Neural progenitor cell (in vitro differentiated cells): ENCODE data around the gene PACSIN2. TPM values are rescaled to one million over a fixed set of nuclear protein-coding genes. Genes with fewer than 3 reads are reported as not detected.

Experiments used
- DNase-seq: peaks from one replicate; pipeline ENCODE4 v3.0.0-alpha.2; 2016; ENCODE audit warnings: low spot score
- H2AFZ ChIP-seq: fragments of 200-600 bp; sonication (generic); replicated peaks from 2 replicates; pipeline ENCODE4 v1.6.1; 2016; ENCODE audit warnings: antibody characterized with exemption
- H3F3A ChIP-seq: fragments of 200-600 bp; sonication (generic); 2 replicates; pipeline ENCODE4 v1.6.1; 2016; ENCODE audit warnings: antibody characterized with exemption, low read depth
- H3K27ac ChIP-seq: fragments of 200-600 bp; sonication (generic); 2 replicates; pipeline ENCODE4 v1.5.1; 2016; ENCODE audit warnings: mild to moderate bottlenecking
- H3K27me3 ChIP-seq: fragments of 200-600 bp; sonication (generic); 2 replicates; pipeline ENCODE4 v1.6.1; 2016; ENCODE audit warnings: mild to moderate bottlenecking, moderate library complexity
- H3K36me3 ChIP-seq: fragments of 200-600 bp; sonication (generic); 2 replicates; pipeline ENCODE4 v1.5.1; 2016
- H3K4me1 ChIP-seq: fragments of 200-600 bp; sonication (generic); 2 replicates; pipeline ENCODE4 v1.6.1; 2016; ENCODE audit warnings: mixed run types
- H3K4me2 ChIP-seq: fragments of 200-600 bp; sonication (generic); 2 replicates; pipeline ENCODE4 v1.6.1; 2016
- H3K4me3 ChIP-seq: fragments of 200-600 bp; sonication (generic); 2 replicates; pipeline ENCODE4 v1.5.1; 2016
- H3K79me2 ChIP-seq: fragments of 200-600 bp; sonication (generic); 2 replicates; pipeline ENCODE4 v1.6.1; 2016; ENCODE audit warnings: low read depth
- H3K9ac ChIP-seq: fragments of 200-600 bp; sonication (generic); 2 replicates; pipeline ENCODE4 v1.6.1; 2016
- H3K9me3 ChIP-seq: fragments of 200-600 bp; sonication (generic); 2 replicates; pipeline ENCODE4 v1.5.1; 2016; ENCODE audit warnings: low read depth
- H4K20me1 ChIP-seq: fragments of 200-600 bp; sonication (generic); 2 replicates; pipeline ENCODE4 v1.6.1; 2016; ENCODE audit warnings: low read depth
- H3K27ac Mint-ChIP-seq: 3 replicates; pipeline ENCODE4 v1.8.0; 2021; ENCODE audit warnings: mixed read lengths
- H3K27me3 Mint-ChIP-seq: 2 replicates; pipeline ENCODE4 v1.8.0; 2022; ENCODE audit warnings: low read depth, mild to moderate bottlenecking, inconsistent platforms, moderate library complexity, mixed read lengths; ENCODE audit not compliant: insufficient read depth
- H3K36me3 Mint-ChIP-seq: 3 replicates; pipeline ENCODE4 v1.8.0; 2021; ENCODE audit warnings: mixed read lengths
- H3K4me1 Mint-ChIP-seq: 3 replicates; pipeline ENCODE4 v1.8.0; 2021; ENCODE audit warnings: mixed read lengths
- H3K4me3 Mint-ChIP-seq: 3 replicates; pipeline ENCODE4 v1.8.0; 2021; ENCODE audit warnings: mild to moderate bottlenecking, moderate library complexity, mixed read lengths
- H3K9me3 Mint-ChIP-seq: 3 replicates; pipeline ENCODE4 v1.8.0; 2020; ENCODE audit warnings: mixed read lengths
- EZH2 ChIP-seq: fragments of 200-600 bp; sonication (generic); IDR thresholded peaks from 2 replicates; pipeline ENCODE4 v1.6.1; 2017; ENCODE audit warnings: antibody characterized with exemption, mild to moderate bottlenecking, moderate library complexity
- EZH2phosphoT487 ChIP-seq: fragments of 200-600 bp; sonication (generic); IDR thresholded peaks from 2 replicates; pipeline ENCODE4 v1.6.1; 2017; ENCODE audit warnings: antibody characterized with exemption
- total RNA-seq: library from RNA; depleted of rRNA; stranded (reverse); fragments of >200 nt; gene quantifications from 2 replicates; pipeline ENCODE4 v1.2.3, GENCODE V29; 2015; ENCODE audit warnings: low replicate concordance
- TF ChIP-seq, protein P1 (sequence below): fragments of 200-600 bp; sonication (generic); IDR thresholded peaks from 2 replicates; pipeline ENCODE4 v1.5.1; 2017; ENCODE audit warnings: antibody characterized with exemption, mild to moderate bottlenecking

The PACSIN2 gene
- total RNA-seq, 1 donor from 2014 or later, result 38.1 TPM

DNA sequence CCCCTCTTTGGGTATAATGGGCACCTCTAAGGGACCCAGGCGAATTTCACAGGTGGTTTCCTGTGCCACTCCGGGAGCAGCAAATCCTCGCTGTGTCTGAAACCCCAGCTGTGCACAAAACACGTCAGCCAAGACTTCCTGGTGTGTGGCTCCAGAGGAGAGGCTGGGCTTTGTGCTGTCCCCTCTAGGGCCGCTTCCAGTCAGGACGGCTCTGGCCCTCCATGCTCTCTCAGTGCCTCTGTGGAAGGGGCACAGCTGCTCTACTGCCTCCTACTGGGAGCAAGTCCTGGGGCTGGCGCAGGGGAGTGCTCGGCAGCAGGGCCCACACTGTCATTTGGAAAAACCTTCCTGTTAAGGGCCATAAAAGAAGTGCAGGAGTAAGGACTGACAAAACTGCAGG lies 134.1 kb downstream of the PACSIN2 start:
- H3K4me1 Mint-ChIP-seq, result peaks cover 4% of the 10 kb centered on the region
- Histone ChIP-seq H3K4me2 (no peak overlapping the region), H3K4me1 (no peaks in the 10 kb centered on the region), H3K27ac (no peak overlapping the region), H2AFZ (no peak overlapping the region), H3K9ac (no peak overlapping the region), H4K20me1 (peaks cover 8% of the 10 kb centered on the region), H3K36me3 (no peaks in the 10 kb centered on the region), H3K79me2 (no peaks in the 10 kb centered on the region), H3K27me3 (no peaks in the 10 kb centered on the region), H3K4me3 (no peak overlapping the region), H3K9me3 (no peaks in the 10 kb centered on the region), H3F3A (no peaks in the 10 kb centered on the region)
- DNase-seq, result no peak
- no peak overlapping the region for H3K27ac Mint-ChIP-seq
- peaks cover 12% of the 10 kb centered on the region for H3K36me3 Mint-ChIP-seq
- no peak overlapping the region for H3K4me3 Mint-ChIP-seq
- no peaks in the 10 kb centered on the region for H3K27me3 Mint-ChIP-seq
- no peaks in the 10 kb centered on the region for H3K9me3 Mint-ChIP-seq
- TF ChIP-seq EZH2phosphoT487 (no peak), EZH2 (no peak)
- TF ChIP-seq, protein P1, sequence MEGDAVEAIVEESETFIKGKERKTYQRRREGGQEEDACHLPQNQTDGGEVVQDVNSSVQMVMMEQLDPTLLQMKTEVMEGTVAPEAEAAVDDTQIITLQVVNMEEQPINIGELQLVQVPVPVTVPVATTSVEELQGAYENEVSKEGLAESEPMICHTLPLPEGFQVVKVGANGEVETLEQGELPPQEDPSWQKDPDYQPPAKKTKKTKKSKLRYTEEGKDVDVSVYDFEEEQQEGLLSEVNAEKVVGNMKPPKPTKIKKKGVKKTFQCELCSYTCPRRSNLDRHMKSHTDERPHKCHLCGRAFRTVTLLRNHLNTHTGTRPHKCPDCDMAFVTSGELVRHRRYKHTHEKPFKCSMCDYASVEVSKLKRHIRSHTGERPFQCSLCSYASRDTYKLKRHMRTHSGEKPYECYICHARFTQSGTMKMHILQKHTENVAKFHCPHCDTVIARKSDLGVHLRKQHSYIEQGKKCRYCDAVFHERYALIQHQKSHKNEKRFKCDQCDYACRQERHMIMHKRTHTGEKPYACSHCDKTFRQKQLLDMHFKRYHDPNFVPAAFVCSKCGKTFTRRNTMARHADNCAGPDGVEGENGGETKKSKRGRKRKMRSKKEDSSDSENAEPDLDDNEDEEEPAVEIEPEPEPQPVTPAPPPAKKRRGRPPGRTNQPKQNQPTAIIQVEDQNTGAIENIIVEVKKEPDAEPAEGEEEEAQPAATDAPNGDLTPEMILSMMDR, result peak; percentile 30

DNA sequence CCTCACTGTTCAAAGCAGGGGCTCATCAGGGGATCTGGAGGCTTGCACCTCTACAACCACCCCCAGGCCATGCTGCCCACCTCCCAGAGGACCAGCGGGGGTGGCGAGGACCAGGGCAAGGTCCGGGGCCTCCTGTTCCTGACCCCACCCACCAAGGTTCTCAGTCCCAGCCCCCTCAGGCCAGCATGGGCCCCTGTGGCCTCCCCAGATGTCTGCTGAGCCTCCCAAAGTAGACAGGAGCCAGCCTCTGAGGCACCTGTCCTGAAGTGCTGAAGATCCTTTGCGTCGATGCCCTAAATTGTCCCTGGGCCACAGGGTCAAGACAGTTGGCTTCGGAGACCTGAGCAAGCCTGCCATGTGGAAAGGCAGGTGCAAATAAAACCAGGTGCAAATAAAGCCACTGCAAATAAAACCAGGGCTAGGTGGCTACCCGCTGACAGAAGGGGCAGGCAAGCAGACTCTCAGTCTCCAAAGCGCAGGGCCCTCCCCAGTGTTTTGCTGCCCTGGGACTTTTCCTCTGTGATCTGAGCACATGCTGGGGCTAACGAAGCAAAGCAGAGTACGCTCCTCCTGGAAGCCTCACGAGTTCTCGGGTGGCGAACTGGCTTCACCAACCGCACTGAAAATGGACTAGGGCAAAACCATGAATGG lies 135.5 kb downstream of the PACSIN2 start:
- no peaks in the 10 kb centered on the region for H3K27me3 ChIP-seq
- H3K4me1 ChIP-seq, result no peaks in the 10 kb centered on the region
- peaks cover 8% of the 10 kb centered on the region for H4K20me1 ChIP-seq
- no peak overlapping the region for H3K4me3 Mint-ChIP-seq
- no peaks in the 10 kb centered on the region for H3K9me3 Mint-ChIP-seq
- no peaks in the 10 kb centered on the region for H3K9me3 ChIP-seq
- H3K27ac ChIP-seq, result no peak overlapping the region
- TF ChIP-seq EZH2, result no peak
- no peak for TF ChIP-seq EZH2phosphoT487
- TF ChIP-seq, protein P1, result no peak
- no peaks in the 10 kb centered on the region for H3K36me3 ChIP-seq
- H3F3A ChIP-seq, result no peaks in the 10 kb centered on the region
- H3K4me3 ChIP-seq, result no peak overlapping the region
- DNase-seq, result no peak
- no peak overlapping the region for H3K27ac Mint-ChIP-seq
- H3K4me2 ChIP-seq, result no peak overlapping the region
- H3K4me1 Mint-ChIP-seq, result peaks cover 4% of the 10 kb centered on the region
- H3K36me3 Mint-ChIP-seq, result peaks cover 12% of the 10 kb centered on the region
- H3K79me2 ChIP-seq, result no peaks in the 10 kb centered on the region
- no peaks in the 10 kb centered on the region for H3K27me3 Mint-ChIP-seq
- H2AFZ ChIP-seq, result no peak overlapping the region
- no peak overlapping the region for H3K9ac ChIP-seq

DNA sequence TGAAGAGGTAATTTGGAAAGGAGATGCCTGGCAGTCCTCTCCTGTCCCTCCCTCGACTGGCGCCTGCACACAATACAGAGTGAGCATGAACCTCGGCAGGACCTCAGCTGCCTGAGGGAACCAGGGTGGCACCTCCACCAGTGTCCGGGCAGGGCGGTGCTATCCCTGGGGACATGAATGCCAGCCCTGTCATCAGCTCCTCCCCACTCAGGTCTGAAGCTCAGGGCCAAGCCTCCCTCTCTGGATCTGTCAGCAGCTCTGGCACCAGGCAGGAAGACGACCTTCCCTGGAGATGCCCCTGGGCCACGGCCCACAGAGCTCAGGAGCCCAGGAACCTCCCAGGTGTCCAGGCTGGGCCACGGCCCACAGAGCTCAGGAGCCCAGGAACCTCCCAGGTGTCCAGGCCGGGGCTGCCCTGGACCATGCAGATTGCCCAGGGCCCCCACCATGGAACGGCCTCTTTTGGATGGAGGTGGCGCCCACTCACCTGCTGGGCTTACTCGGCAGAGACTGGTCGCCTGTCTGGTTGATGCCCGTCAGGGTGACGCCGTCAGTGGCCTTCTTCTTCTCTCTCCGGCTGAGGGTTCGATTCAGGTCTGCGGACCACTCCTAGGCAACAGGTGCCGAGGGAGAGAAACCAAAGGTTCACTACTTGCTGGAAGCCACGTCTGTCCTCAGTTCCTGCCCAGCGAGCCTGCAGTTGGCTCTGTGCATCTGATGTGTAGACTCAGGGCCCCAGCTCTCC lies 136.2 kb downstream of the PACSIN2 start:
- no peak overlapping the region for H3K4me3 Mint-ChIP-seq
- Histone ChIP-seq H3K4me1 (no peaks in the 10 kb centered on the region), H3K79me2 (no peaks in the 10 kb centered on the region), H3K9me3 (no peaks in the 10 kb centered on the region), H3K9ac (no peak overlapping the region), H3K27ac (no peak overlapping the region), H2AFZ (no peak overlapping the region), H3K4me2 (no peak overlapping the region), H3K36me3 (no peaks in the 10 kb centered on the region), H3K27me3 (no peaks in the 10 kb centered on the region), H3F3A (no peaks in the 10 kb centered on the region), H3K4me3 (no peak overlapping the region), H4K20me1 (peaks cover 8% of the 10 kb centered on the region)
- no peaks in the 10 kb centered on the region for H3K27me3 Mint-ChIP-seq
- TF ChIP-seq, protein P1, result no peak
- TF ChIP-seq EZH2 (no peak), EZH2phosphoT487 (no peak)
- peaks cover 12% of the 10 kb centered on the region for H3K36me3 Mint-ChIP-seq
- no peak overlapping the region for H3K27ac Mint-ChIP-seq
- no peaks in the 10 kb centered on the region for H3K9me3 Mint-ChIP-seq
- H3K4me1 Mint-ChIP-seq, result peaks cover 4% of the 10 kb centered on the region
- no peak for DNase-seq
